Hematopoietic multipotent progenitor cell treated with erythropoietin and hydrocortisone succinate and interleukin-3 and kit ligand, for 4 days (in vitro differentiated cells): ENCODE measurements around the gene NACC2.

Experiments
- DNase-seq: peaks from one replicate; pipeline ENCODE4 v3.0.0-alpha.2; 2015

Gene NACC2

GRCh38 chr9:135990468-135991429 is 104.3 kb downstream of the NACC2 start:
- peak; percentile 90 for DNase-seq

GRCh38 chr9:135989722-135990467 is 105.2 kb downstream of the NACC2 start:
- peak; percentile 60 for DNase-seq

GRCh38 chr9:135989157-135989556 is 105.9 kb downstream of the NACC2 start:
- DNase-seq = no peak

GRCh38 chr9:135988493-135988892 is 106.6 kb downstream of the NACC2 start:
- no peak for DNase-seq

GRCh38 chr9:135987838-135988404 is 107.2 kb downstream of the NACC2 start:
- DNase-seq = no peak

GRCh38 chr9:135986605-135987004 is 108.5 kb downstream of the NACC2 start:
- no peak for DNase-seq

GRCh38 chr9:135985889-135986288 is 109.2 kb downstream of the NACC2 start:
- no peak for DNase-seq

- DNase-seq = no peak
Observed at GRCh38 chr9:135985459-135985774, 109.7 kb downstream of the NACC2 start.

GRCh38 chr9:135984072-135984710 is 110.9 kb downstream of the NACC2 start:
- DNase-seq = no peak

- no peak for DNase-seq
Observed at GRCh38 chr9:135983208-135984071, 111.6 kb downstream of the NACC2 start.

- no peak for DNase-seq
Observed at GRCh38 chr9:135982499-135983207, 112.4 kb downstream of the NACC2 start.

- no peak for DNase-seq
Observed at GRCh38 chr9:135980926-135981630, 114.0 kb downstream of the NACC2 start.

GRCh38 chr9:135979547-135980166 is 115.4 kb downstream of the NACC2 start:
- no peak for DNase-seq

- DNase-seq = peak; percentile 72
Observed at GRCh38 chr9:135978642-135979546, 116.2 kb downstream of the NACC2 start.

- DNase-seq = no peak
Observed at GRCh38 chr9:135976944-135977343, 118.1 kb downstream of the NACC2 start.

GRCh38 chr9:135976531-135976930 is 118.6 kb downstream of the NACC2 start:
- DNase-seq = no peak

- DNase-seq = no peak
Observed at GRCh38 chr9:135975834-135976233, 119.3 kb downstream of the NACC2 start.

- no peak for DNase-seq
Observed at GRCh38 chr9:135974220-135974573, 120.9 kb downstream of the NACC2 start.
